Measurements from ENCODE around the gene KLF9.

- TF ChIP-seq ZBTB10 (tag by site-specific recombination; IDR thresholded peaks at IDR 0.05) (no peak), CTCF (tag by site-specific recombination; IDR thresholded peaks at IDR 0.05) (no peak), ZNF518A (tag by site-specific recombination; conservative IDR thresholded peaks at IDR 0.05; ENCODE audit: low read depth) (no peak), ZNF175 (tag by site-specific recombination; IDR thresholded peaks at IDR 0.05) (no peak), ZSCAN5A (tag by site-specific recombination; IDR thresholded peaks at IDR 0.05) (no peak), ZNF274 (IDR thresholded peaks at IDR 0.05; ENCODE audit: low read length) (no peak), ZNF274 (tag by site-specific recombination; IDR thresholded peaks at IDR 0.05; ENCODE audit: borderline replicate concordance) (no peak), TCF7L2 (IDR thresholded peaks at IDR 0.05; ENCODE audit: borderline replicate concordance, low read depth, low read length) (no peak), ZNF621 (tag by site-specific recombination; IDR thresholded peaks at IDR 0.05) (no peak), YY1 (tag by site-specific recombination; IDR thresholded peaks at IDR 0.05) (no peak), ZNF391 (tag by site-specific recombination; IDR thresholded peaks at IDR 0.05; ENCODE audit: borderline replicate concordance, low read depth) (no peak)
These were observed 25.3 kb downstream of the KLF9 start for GRCh38 chr9:70389188-70389587.

All from HEK293 (cell line).